ENCODE data around the gene DHX58.

Gene DHX58

GRCh38 chr17:42051645-42052044 lies 60.9 kb downstream of the DHX58 start:
- no peak for DNase-seq
